MM.1S (cell line): ENCODE data around the gene CCDC85C.

Source experiments
- CTCF ChIP-seq: fragments of 300-600 bp; sonication (generic); IDR thresholded peaks from 2 replicates; pipeline ENCODE4 v1.5.1; 2016; ENCODE audit warnings: antibody characterized with exemption, low read length, mixed read lengths
- EZH2 ChIP-seq: fragments of 300-600 bp; sonication (generic); optimal IDR thresholded peaks from 2 replicates; pipeline ENCODE3; 2017; ENCODE audit warnings: low read depth, mild to moderate bottlenecking, antibody characterized with exemption, low read length, mixed read lengths

GRCh38 chr14:99461411-99462085 is 142.5 kb downstream of the CCDC85C start:
- TF ChIP-seq CTCF (no peak), EZH2 (no peak)
